GM23248 (cell line): ENCODE measurements around the gene IFI44.

ENCODE experiments used
- EZH2 ChIP-seq: fragments of 200-600 bp; sonication (generic); IDR thresholded peaks from 2 replicates; pipeline ENCODE4 v1.6.1; 2018; ENCODE audit warnings: antibody characterized with exemption, mild to moderate bottlenecking; ENCODE audit not compliant: insufficient read depth, poor library complexity, severe bottlenecking
- EZH2phosphoT487 ChIP-seq: fragments of 200-600 bp; sonication (generic); IDR thresholded peaks from 2 replicates; pipeline ENCODE4 v1.6.1; 2018; ENCODE audit warnings: antibody characterized with exemption, moderate library complexity, mild to moderate bottlenecking, low read depth; ENCODE audit not compliant: insufficient read depth

- no peak for TF ChIP-seq EZH2
- TF ChIP-seq EZH2phosphoT487, result no peak
These were observed 19.0 kb upstream of the IFI44 start for GRCh38 chr1:78630600-78630999.
